HG03378 (cell line): ENCODE results near the gene C20orf141.

ENCODE experiments used
- ATAC-seq: cut with Tn5 transposase; IDR thresholded peaks from one replicate; pipeline ENCODE4 v1.9.1; 2021; ENCODE audit warnings: mild to moderate bottlenecking, moderate library complexity; ENCODE audit not compliant: unreplicated experiment

C20orf141 gene

GRCh38 chr20:2845607-2846006 is 30.8 kb downstream of the C20orf141 start:
- no peak for ATAC-seq

GRCh38 chr20:2846698-2847097 is 31.9 kb downstream of the C20orf141 start:
- ATAC-seq, result no peak

GRCh38 chr20:2847802-2848201 is 33.0 kb downstream of the C20orf141 start:
- no peak for ATAC-seq

GRCh38 chr20:2849529-2849928 is 34.7 kb downstream of the C20orf141 start:
- no peak for ATAC-seq

GRCh38 chr20:2851086-2851485 is 36.3 kb downstream of the C20orf141 start:
- ATAC-seq, result no peak

GRCh38 chr20:2858591-2858990 is 43.8 kb downstream of the C20orf141 start:
- ATAC-seq, result no peak

GRCh38 chr20:2859330-2860121 is 44.7 kb downstream of the C20orf141 start:
- no peak for ATAC-seq

GRCh38 chr20:2864626-2865025 is 49.8 kb downstream of the C20orf141 start:
- no peak for ATAC-seq

- ATAC-seq, result no peak
Observed at GRCh38 chr20:2865101-2865500, 50.3 kb downstream of the C20orf141 start.
